GM12801 (cell line): ENCODE results near the gene SESN3.
A peak's percentile ranks its signal among the peaks of the same experiment; 100 is the strongest.

Experiments
- TF ChIP-seq, protein P1 (sequence below): IDR thresholded peaks from one replicate; pipeline ENCODE4 v1.5.1; 2011; ENCODE audit warnings: control low read depth; ENCODE audit not compliant: insufficient read length; ENCODE audit errors: extremely low read depth

The SESN3 gene

DNA sequence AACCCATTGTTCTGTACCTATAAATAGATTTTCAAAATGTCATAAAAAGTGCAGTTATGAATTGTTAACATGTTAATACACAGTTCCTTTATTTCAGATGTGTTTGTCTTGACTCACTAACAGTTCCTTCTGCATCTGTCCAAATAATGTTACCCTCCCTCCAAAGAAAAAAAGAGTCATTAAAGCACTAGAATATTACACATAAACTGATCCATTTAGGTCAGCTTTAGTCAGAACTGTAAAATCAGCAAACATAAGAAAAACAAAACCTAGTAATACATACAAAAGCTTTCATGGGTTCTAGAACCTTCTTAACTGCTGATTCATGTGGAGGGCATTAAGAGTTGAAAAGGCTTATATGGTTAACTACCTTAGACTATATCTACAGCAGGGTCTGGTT, 65.4 kb downstream of the SESN3 start:
- TF ChIP-seq, protein P1, sequence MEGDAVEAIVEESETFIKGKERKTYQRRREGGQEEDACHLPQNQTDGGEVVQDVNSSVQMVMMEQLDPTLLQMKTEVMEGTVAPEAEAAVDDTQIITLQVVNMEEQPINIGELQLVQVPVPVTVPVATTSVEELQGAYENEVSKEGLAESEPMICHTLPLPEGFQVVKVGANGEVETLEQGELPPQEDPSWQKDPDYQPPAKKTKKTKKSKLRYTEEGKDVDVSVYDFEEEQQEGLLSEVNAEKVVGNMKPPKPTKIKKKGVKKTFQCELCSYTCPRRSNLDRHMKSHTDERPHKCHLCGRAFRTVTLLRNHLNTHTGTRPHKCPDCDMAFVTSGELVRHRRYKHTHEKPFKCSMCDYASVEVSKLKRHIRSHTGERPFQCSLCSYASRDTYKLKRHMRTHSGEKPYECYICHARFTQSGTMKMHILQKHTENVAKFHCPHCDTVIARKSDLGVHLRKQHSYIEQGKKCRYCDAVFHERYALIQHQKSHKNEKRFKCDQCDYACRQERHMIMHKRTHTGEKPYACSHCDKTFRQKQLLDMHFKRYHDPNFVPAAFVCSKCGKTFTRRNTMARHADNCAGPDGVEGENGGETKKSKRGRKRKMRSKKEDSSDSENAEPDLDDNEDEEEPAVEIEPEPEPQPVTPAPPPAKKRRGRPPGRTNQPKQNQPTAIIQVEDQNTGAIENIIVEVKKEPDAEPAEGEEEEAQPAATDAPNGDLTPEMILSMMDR = no peak

DNA sequence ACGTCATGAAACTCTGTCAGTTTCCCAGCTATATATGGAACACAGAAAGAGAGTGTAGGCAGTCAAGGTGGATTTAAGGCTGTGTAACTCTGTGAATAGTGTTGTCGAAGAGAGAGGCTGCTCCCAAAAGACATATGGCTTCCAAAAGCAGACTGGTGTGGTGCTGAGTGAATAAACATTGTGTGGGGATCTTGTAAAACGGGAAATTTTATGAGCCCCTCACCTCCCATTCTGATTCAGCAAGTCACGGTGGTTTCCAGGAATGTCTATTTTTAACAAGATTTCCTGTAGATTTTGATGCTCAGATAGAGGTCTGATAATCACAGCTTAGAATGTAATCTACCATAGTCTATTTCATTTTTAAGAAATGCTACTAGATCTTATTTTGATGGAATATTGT, 67.9 kb downstream of the SESN3 start:
- TF ChIP-seq, protein P1 = no peak

DNA sequence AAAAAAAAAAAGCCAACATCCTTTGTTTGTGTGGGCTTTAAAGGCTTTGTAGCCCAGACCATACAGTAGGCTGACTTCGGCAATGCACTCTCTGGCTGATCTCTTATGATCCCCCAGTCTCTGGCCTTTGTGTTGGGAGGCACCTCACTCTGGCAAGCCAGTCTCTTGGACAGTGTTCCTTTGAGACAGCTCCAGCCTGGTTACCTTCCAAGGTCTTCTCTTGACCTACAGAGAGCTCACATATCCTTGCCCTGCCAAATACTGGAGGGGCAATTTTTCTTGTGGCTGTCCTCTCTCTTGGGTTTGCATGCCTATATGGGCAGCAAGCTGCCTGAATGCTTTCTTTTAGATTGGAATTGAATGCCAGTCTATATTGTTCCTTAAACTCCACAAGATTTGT, 69.8 kb downstream of the SESN3 start:
- TF ChIP-seq, protein P1 = no peak

GRCh38 chr11:95157824-95158223, 73.2 kb downstream of the SESN3 start:
- TF ChIP-seq, protein P1 = no peak

- TF ChIP-seq, protein P1 = no peak
These were observed 74.0 kb downstream of the SESN3 start for GRCh38 chr11:95156916-95157541.

DNA sequence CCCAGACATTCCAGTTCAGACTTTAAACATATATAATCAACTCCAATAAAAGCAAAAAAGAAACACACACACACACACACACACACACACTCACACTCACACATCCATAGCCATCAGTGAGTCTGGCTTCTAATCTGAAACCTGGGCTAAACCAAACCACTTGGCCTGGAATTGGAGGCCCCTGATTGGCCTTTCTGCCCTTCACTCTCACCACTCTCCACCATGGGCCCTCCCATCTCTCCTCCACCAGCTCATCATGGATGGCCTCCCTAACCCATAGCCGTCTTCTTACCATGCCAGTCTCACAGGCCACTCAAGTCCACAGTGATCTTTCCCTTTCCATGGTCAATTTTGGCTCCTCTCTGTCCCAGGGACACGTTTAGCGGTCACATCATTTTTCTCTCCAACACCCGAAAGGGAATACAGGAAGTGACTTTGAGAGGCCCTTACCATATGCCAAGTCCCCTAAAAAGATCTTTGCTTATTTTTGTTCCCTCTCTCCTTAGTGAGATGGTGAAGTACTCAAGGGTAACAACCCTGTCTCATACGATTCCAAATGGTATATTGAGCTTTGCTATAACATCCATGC, 74.8 kb downstream of the SESN3 start:
- TF ChIP-seq, protein P1 = no peak

GRCh38 chr11:95155385-95155784, 75.6 kb downstream of the SESN3 start:
- TF ChIP-seq, protein P1 = no peak

GRCh38 chr11:95154514-95154913, 76.5 kb downstream of the SESN3 start:
- TF ChIP-seq, protein P1 = peak; percentile 27
